Endothelial cell of coronary artery (primary cell): ENCODE results near the gene NUDT11. TPM values are rescaled to one million over a fixed set of nuclear protein-coding genes. Genes with fewer than 3 reads are reported as not detected.

Experiments used
- total RNA-seq: library from RNA; depleted of rRNA; stranded (reverse); fragments of >200 nt; gene quantifications from 2 replicates; pipeline ENCODE4 v1.2.3, GENCODE V29; 2014

Gene NUDT11
- total RNA-seq: 8.9 TPM in 2 replicates

GRCh38 chrX:51496501-51497291 lies at the start of gene NUDT11:
TSS of gene NUDT11 (minus strand) at chrX:51496592. CDS start at chrX:51496444, 148 bp downstream.

Other genes starting within 250 kb of the NUDT11 start
- gene NUDT10, start 163.8 kb downstream of the NUDT11 start, total RNA-seq: 0.94 and 0.99 TPM in 2 replicates
- not detected in 2 replicates for gene CENPVL3, start 122.3 kb upstream of the NUDT11 start, total RNA-seq
- gene CENPVL2, start 186.2 kb upstream of the NUDT11 start, total RNA-seq: not detected in 2 replicates
- gene CENPVL1, start 213.9 kb upstream of the NUDT11 start, total RNA-seq: not detected in 2 replicates
- 4.3 and 5.2 TPM in 2 replicates for gene GSPT2, start 246.8 kb upstream of the NUDT11 start, total RNA-seq